HG03045 (cell line): Measurements from ENCODE around the gene PTPRN2.
"Not testable (repeated sequence)": the region's sequence is repeated elsewhere in the genome, so short reads cannot be mapped to it uniquely, and the experiment has no call there.

Experiments
- ATAC-seq: cut with Tn5 transposase; IDR thresholded peaks from one replicate; pipeline ENCODE4 v1.9.1; 2021; ENCODE audit warnings: mild to moderate bottlenecking, moderate library complexity; ENCODE audit not compliant: unreplicated experiment

Gene PTPRN2

DNA sequence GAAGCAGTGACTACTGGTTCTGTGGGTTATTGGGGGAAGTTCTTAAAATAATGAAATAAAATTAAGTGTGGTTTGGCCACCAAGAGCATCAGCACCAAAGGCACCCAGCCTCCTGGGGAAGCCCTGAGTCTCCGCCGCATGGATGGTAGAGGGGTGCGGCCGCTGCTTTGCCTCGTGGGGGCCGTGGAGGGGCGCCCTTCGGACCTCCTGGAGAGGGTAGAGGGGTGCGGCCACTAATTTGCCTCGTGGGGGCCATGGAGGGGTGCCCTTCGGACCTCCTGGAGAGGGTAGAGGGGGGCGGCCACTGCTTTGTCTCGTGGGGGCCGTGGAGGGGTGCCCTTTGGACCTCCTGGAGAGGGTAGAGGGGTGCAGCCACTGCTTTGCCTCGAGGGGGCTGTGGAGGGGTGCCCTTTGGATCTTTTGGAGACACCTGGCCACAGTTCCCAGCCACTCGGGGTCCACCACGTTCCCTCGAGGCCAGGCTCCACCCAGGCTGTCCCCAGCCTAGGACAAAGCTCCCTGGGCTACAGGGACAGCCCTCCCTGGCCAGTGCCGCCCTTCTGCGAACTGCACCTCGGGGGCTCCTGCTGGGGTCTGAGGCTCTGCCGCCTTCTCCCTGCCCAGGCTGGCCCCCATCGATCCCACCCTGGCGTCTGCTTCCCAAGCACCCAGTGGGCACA, 535.1 kb downstream of the PTPRN2 start:
- no peak for ATAC-seq

GRCh38 chr7:158051776-158052175, 535.8 kb downstream of the PTPRN2 start:
- ATAC-seq = no peak

GRCh38 chr7:158050978-158051651, 536.5 kb downstream of the PTPRN2 start:
- ATAC-seq = no peak

- no peak for ATAC-seq
Measured at GRCh38 chr7:158050441-158050977, 537.1 kb downstream of the PTPRN2 start.

DNA sequence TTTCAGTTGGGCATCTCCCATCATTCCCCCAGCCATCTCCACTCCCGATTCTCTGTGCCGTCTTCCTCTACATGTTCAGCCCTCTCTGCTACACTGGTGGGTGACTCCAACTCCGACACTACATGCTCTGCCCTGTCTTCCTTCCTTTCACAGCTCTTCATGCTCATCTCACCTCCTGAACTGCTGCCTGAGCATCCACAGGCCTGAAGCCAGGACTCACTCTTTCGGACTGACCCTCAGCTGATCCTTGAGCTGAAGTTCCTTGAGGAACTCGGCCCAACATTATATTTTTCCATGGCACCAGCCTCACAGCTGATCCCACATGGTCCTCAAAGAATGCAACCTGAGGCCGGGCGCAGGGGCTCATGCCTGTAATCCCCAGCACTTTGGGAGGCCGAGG, 538.4 kb downstream of the PTPRN2 start:
- no peak for ATAC-seq

DNA sequence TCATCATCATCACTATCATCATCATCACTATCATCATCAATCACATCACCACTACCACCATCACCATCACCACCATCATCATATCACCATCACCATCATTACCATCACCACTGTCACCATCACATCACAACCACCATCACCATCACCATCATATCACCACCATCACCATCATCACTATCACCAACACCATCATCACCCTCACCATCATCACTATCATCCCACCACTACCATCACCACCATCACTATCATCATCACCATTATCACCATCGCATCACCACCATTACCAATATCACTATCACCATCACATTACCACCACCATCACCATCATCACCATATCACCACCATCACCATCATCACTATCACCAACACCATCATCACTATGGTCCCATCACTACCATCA, 539.1 kb downstream of the PTPRN2 start:
- no peak for ATAC-seq

DNA sequence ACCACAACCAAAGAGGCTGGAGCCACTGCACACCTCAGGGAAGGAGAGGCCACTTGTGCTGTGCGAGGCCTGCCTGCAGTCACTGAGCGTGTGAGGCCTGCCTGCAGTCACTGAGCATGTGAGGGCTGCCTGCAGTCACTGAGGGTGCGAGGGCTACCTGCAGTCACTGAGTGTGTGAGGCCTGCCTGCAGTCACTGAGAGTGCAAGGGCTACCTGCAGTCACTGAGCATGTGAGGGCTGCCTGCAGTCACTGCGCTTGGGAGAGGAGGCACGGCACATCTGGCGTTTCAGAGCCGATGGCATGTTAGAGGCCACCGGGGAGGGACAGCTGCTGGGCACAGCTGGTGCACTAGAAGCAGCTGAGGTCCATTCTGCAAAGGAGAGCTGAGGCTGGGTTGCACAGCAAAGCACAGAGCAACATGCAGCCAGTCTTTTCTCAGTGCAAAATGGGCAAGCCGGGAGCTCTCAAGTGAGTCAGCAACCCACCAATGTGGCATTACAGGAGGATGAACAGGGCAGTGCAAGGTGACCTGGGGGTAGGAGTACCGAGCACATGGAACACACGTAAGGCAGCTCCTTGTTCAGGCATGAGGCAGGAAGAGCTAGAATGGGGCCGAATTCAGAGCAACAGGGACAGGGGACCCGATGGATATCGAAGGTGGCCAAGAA, 540.1 kb downstream of the PTPRN2 start:
- no peak for ATAC-seq

- ATAC-seq = not testable (repeated sequence)
Measured at GRCh38 chr7:158046246-158046645, 541.4 kb downstream of the PTPRN2 start.

DNA sequence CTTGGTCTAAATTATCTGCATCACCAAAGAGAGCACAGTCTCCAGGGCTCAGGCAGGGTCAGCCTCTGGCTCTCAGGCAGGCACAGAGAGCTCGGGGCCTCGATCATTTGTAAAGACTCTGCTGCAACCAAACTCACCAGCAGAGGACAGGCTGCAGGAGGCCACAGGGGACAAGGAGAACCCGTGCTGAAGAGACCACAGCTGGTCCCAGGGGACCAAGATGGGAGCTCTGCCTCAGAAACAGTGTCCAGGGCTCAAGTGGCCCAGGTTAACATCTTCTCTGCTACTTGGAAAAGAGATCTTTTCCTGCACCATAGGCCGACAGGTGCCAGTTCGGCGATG, 543.2 kb downstream of the PTPRN2 start:
- no peak for ATAC-seq

DNA sequence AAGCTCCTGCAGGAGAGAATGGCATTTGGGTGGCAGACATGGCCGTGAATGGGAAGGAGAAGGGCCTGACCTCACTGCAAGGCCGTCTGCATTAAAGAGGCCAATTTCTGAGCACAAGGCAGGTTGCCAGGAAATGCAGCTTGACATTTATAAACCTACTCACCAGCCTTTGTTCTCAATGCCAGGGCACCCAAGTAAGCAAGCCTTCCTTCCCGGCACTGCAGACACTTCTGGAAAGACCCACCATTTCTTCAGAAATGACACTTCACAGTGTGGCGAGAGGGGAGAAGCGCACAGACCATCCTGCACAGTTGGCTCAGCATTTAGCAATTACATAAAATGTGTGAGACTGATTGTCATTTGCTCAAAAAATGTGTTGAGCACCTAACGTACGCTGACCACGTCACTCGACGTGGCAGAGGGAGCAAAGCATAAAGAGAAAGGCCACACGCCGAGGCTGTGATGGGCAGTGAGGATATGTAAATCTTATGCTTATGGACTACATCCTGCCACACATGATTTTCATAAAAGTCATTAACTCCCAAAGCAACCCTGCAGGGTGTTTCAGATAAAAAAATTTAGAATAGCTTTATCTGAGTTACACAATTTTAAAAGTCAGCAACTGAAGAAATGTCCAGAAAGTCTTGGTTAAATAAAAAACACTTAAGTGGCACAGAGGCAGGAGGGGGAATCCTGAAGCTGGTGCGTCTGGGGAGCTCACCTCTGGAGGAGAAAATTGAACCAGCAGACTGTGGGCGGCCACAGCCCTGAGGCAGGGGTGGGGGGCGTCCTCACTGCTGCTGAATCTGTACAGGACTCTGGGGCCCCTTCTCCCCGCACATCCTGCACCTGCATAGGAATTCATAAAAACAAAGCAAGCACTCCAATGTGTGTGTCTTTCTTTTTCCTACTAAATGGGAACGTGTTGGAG, 543.8 kb downstream of the PTPRN2 start:
- ATAC-seq = no peak

GRCh38 chr7:158042156-158042880, 545.3 kb downstream of the PTPRN2 start:
- no peak for ATAC-seq

DNA sequence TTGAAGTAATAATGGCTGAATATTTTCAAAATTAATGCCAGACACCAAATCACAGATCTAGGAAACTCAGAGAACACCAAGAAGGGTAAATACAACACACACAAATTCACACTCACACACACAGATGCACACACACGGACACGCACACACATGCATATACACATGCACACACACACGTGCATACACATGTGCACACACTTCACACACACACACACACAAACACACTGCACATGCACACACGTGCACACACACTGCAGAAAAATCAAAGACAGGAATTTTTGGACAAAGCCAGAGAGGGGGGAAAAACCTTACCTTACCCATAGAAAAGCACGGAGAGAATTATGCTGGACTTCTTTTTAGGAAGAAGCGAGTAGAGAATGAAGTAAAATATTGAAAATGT, 547.4 kb downstream of the PTPRN2 start:
- ATAC-seq = no peak

DNA sequence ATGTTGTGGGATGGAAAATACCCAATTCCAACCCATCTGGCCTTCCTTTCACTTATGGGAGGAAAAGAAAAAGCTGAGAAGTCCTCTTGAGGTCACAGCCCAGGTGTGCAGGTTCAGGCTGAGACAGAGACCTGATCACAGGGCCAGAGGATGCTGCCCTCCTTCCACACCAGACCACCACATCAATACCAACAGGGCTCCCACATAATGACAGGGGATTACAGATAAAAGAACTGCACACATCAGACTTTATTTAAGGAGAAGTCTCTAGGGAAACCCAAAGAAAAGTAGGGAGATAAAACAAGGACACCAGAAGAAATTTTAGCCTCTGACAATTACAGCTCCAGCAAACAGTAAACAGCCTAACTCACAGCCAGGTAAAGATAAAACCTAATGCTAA, 548.4 kb downstream of the PTPRN2 start:
- ATAC-seq = no peak

GRCh38 chr7:158037211-158037610, 550.4 kb downstream of the PTPRN2 start:
- ATAC-seq = no peak

DNA sequence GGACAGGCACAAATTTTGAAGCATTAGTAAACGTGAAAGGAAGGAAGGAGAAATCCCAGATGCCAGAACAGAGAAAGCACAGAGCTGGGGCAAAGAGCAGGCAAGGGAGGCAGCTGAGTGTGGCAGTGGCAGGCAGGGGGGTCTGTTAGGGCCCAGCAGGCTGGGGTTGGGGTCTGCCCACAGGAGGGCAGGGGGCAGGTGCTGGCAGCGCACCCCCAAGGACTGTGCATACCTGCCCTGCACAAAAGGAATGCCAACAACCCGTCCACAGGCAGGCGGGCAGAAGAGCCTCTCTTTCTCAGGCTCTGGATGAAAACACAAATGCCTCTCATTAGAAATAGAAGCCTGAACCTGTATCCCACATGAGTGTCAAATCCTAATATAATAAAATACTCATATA, 552.3 kb downstream of the PTPRN2 start:
- ATAC-seq = no peak

DNA sequence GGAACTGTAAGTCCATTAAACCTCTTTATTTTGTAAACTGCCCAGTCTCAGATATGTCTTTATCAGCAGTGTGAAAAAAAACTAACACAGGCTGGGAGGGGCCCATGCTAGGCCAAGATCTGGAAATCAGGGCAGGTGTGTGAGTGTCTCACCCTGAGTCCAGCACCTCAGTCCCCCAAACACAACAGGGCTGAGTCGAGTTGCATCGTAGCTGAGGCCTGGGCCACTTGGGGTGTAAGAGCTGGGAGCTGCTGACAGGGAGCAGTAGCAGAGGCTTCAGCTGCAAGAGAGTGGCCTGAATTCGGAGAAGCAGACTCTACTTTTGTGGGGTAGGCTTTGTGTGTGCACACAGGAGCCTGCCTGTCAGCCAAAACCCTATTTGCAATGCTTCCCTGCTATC, 553.1 kb downstream of the PTPRN2 start:
- no peak for ATAC-seq

- not testable (repeated sequence) for ATAC-seq
Measured at GRCh38 chr7:158033925-158034324, 553.7 kb downstream of the PTPRN2 start.

DNA sequence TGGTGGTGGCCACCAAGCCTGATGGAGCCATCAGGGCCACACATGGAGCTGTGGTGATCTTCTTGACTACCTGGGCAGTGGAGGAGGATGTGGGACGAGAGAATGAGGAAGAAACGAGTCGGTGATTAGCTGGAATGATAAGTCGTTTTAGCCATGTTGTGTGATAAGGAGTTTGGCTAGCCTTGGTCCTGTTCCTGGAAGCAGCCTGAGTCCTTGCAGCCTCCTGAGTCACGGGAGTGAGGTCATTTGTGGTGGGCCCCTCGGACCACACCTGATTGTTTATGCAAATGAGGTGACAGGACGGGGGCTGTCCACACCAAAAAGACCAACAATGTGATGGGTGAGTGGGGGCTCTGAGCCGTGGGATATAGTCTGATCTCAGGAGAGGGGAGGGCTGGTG, 554.4 kb downstream of the PTPRN2 start:
- ATAC-seq = no peak

DNA sequence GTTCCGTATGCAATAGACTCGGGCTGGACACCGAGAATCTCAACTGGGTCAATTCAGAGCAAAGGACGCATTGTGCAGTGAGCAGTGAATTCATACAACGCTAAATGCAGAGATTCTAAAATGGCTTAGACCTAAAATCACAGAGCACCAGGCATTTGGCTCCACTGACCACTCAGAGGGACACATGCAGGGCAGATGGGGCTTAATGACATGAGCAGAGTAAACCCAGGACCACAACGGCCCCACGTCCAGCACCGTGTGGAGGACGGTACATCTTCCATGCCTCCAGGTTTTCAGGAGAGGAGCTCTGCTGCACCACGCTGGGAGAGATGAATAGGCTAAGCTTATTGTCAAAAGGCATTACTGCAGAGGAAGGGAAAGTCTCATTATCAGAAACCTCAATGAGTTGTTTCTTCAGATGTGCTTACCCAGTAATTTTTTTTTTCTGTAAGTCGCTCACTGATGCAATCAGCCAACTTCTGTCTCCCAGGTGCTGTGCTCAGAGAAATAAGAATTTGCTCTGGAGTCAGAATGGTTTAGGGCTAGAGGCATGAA, 555.0 kb downstream of the PTPRN2 start:
- ATAC-seq = no peak

- no peak for ATAC-seq
Measured at GRCh38 chr7:158031867-158032308, 555.7 kb downstream of the PTPRN2 start.
